Measurements from ENCODE around the gene LHPP. TPM values are rescaled to one million over a fixed set of nuclear protein-coding genes. Genes with fewer than 3 reads are reported as not detected.

LHPP gene
- total RNA-seq, 1 donor = 12.5 TPM

- no peak for TF ChIP-seq CTCF (IDR thresholded peaks at IDR 0.05; ENCODE audit: insufficient read depth, low read depth, low read length)
- no peak for DNase-seq (ENCODE audit: low read depth)
- no peak overlapping the region for H3K4me3 ChIP-seq (ENCODE audit: low read depth, low read length)
Observed at GRCh38 chr10:124593431-124593985, 131.9 kb downstream of the LHPP start.

GRCh38 chr10:124594240-124594639, 132.6 kb downstream of the LHPP start:
- no peak overlapping the region for H3K4me3 ChIP-seq (ENCODE audit: low read depth, low read length)
- no peak for TF ChIP-seq CTCF (IDR thresholded peaks at IDR 0.05; ENCODE audit: insufficient read depth, low read depth, low read length)
- DNase-seq (ENCODE audit: low read depth) = no peak

- DNase-seq (ENCODE audit: low read depth) = no peak
- no peak overlapping the region for H3K4me3 ChIP-seq (ENCODE audit: low read depth, low read length)
- TF ChIP-seq CTCF (IDR thresholded peaks at IDR 0.05; ENCODE audit: insufficient read depth, low read depth, low read length) = no peak
Observed at GRCh38 chr10:124595143-124595883, 133.7 kb downstream of the LHPP start.

- no peak overlapping the region for H3K4me3 ChIP-seq (ENCODE audit: low read depth, low read length)
- no peak for TF ChIP-seq CTCF (IDR thresholded peaks at IDR 0.05; ENCODE audit: insufficient read depth, low read depth, low read length)
- DNase-seq (ENCODE audit: low read depth) = no peak
Observed at GRCh38 chr10:124596116-124596785, 134.6 kb downstream of the LHPP start.

GRCh38 chr10:124596962-124597845, 135.6 kb downstream of the LHPP start:
- no peak overlapping the region for H3K4me3 ChIP-seq (ENCODE audit: low read depth, low read length)
- TF ChIP-seq CTCF (IDR thresholded peaks at IDR 0.05; ENCODE audit: insufficient read depth, low read depth, low read length) = no peak
- no peak for DNase-seq (ENCODE audit: low read depth)

GRCh38 chr10:124597846-124598165, 136.2 kb downstream of the LHPP start:
- no peak for DNase-seq (ENCODE audit: low read depth)
- H3K4me3 ChIP-seq (ENCODE audit: low read depth, low read length) = no peak overlapping the region
- TF ChIP-seq CTCF (IDR thresholded peaks at IDR 0.05; ENCODE audit: insufficient read depth, low read depth, low read length) = no peak

Data from fibroblast of villous mesenchyme (primary cell).